HEK293 (cell line): Measurements from ENCODE around the gene CIB1.
A peak's percentile ranks its signal among the peaks of the same experiment; 100 is the strongest.

Experiments used
- GLI2 ChIP-seq: fragments of 450-650 bp; formaldehyde crosslinking; IDR thresholded peaks from 2 replicates; pipeline ENCODE4; 2017; ENCODE audit warnings: missing biosample characterization, missing genetic modification characterization, low read depth, borderline replicate concordance
- HIC1 ChIP-seq: fragments of 450-650 bp; formaldehyde crosslinking; IDR thresholded peaks from 2 replicates; pipeline ENCODE4 v1.5.1; 2016; ENCODE audit warnings: missing biosample characterization, missing genetic modification characterization
- KLF10 ChIP-seq: fragments of 450-650 bp; IDR thresholded peaks from 2 replicates; pipeline ENCODE4 v1.5.1; 2018; ENCODE audit warnings: missing biosample characterization, mild to moderate bottlenecking, missing genetic modification characterization
- KLF17 ChIP-seq: fragments of 450-650 bp; formaldehyde crosslinking; IDR thresholded peaks from 2 replicates; pipeline ENCODE4 v1.5.1; 2016; ENCODE audit warnings: missing biosample characterization, missing genetic modification characterization
- SP2 ChIP-seq: fragments of 450-650 bp; formaldehyde crosslinking; IDR thresholded peaks from 2 replicates; pipeline ENCODE4 v1.5.1; 2016; ENCODE audit warnings: missing biosample characterization, missing genetic modification characterization
- SP7 ChIP-seq: fragments of 450-650 bp; formaldehyde crosslinking; IDR thresholded peaks from 2 replicates; pipeline ENCODE4 v1.5.1; 2016; ENCODE audit warnings: missing biosample characterization, missing genetic modification characterization
- YY1 ChIP-seq: fragments of 450-650 bp; formaldehyde crosslinking; IDR thresholded peaks from 2 replicates; pipeline ENCODE4 v1.5.1; 2018; ENCODE audit warnings: missing biosample characterization, missing genetic modification characterization
- ZBTB7A ChIP-seq: fragments of 450-650 bp; formaldehyde crosslinking; IDR thresholded peaks from 2 replicates; pipeline ENCODE4 v1.5.1; 2016; ENCODE audit warnings: low read depth, missing biosample characterization, missing genetic modification characterization
- ZEB2 ChIP-seq: fragments of 450-650 bp; formaldehyde crosslinking; IDR thresholded peaks from 2 replicates; pipeline ENCODE4 v1.5.1; 2016; ENCODE audit warnings: missing biosample characterization, missing genetic modification characterization
- ZFHX2 ChIP-seq: fragments of 450-650 bp; formaldehyde crosslinking; conservative IDR thresholded peaks from 2 replicates; pipeline ENCODE4 v1.5.1; 2016; ENCODE audit warnings: missing biosample characterization, missing genetic modification characterization
- ZNF121 ChIP-seq: fragments of 450-650 bp; formaldehyde crosslinking; IDR thresholded peaks from 2 replicates; pipeline ENCODE4 v1.5.1; 2016; ENCODE audit warnings: missing biosample characterization, missing genetic modification characterization
- ZNF146 ChIP-seq: fragments of 450-650 bp; formaldehyde crosslinking; IDR thresholded peaks from 2 replicates; pipeline ENCODE4 v1.5.1; 2016; ENCODE audit warnings: missing biosample characterization, missing genetic modification characterization
- ZNF239 ChIP-seq: fragments of 450-650 bp; formaldehyde crosslinking; IDR thresholded peaks from 2 replicates; pipeline ENCODE4 v1.5.1; 2016; ENCODE audit warnings: missing biosample characterization, missing genetic modification characterization
- ZNF501 ChIP-seq: fragments of 450-650 bp; formaldehyde crosslinking; IDR thresholded peaks from 2 replicates; pipeline ENCODE4 v1.5.1; 2016; ENCODE audit warnings: missing biosample characterization, missing genetic modification characterization
- ZNF561 ChIP-seq: fragments of 450-650 bp; IDR thresholded peaks from 2 replicates; pipeline ENCODE4 v1.5.1; 2018; ENCODE audit warnings: missing biosample characterization, missing genetic modification characterization, borderline replicate concordance
- ZNF623 ChIP-seq: fragments of 450-650 bp; formaldehyde crosslinking; IDR thresholded peaks from 2 replicates; pipeline ENCODE4 v1.5.1; 2016; ENCODE audit warnings: missing biosample characterization, missing genetic modification characterization
- ZNF660 ChIP-seq: fragments of 450-650 bp; IDR thresholded peaks from 2 replicates; pipeline ENCODE4 v1.5.1; 2018; ENCODE audit warnings: missing biosample characterization, mild to moderate bottlenecking, missing genetic modification characterization
- ZNF76 ChIP-seq: fragments of 450-650 bp; formaldehyde crosslinking; IDR thresholded peaks from 2 replicates; pipeline ENCODE4; 2016; ENCODE audit warnings: low read depth, missing biosample characterization, missing genetic modification characterization, borderline replicate concordance
- ZNF768 ChIP-seq: fragments of 450-650 bp; formaldehyde crosslinking; IDR thresholded peaks from 2 replicates; pipeline ENCODE4 v1.5.1; 2018; ENCODE audit warnings: missing biosample characterization, mild to moderate bottlenecking, missing genetic modification characterization
- ZSCAN16 ChIP-seq: fragments of 450-650 bp; formaldehyde crosslinking; IDR thresholded peaks from 2 replicates; pipeline ENCODE4 v1.5.1; 2016; ENCODE audit warnings: missing biosample characterization, missing genetic modification characterization
- TF ChIP-seq, protein P1 (sequence below): fragments of 450-650 bp; formaldehyde crosslinking; conservative IDR thresholded peaks from 2 replicates; pipeline ENCODE4 v1.5.1; 2016; ENCODE audit warnings: low read depth, missing biosample characterization, missing genetic modification characterization
- TF ChIP-seq, protein P2 (sequence below): fragments of 450-650 bp; formaldehyde crosslinking; IDR thresholded peaks from 2 replicates; pipeline ENCODE4 v1.5.1; 2016; ENCODE audit warnings: missing biosample characterization, missing genetic modification characterization
- TF ChIP-seq, protein P3 (sequence below): fragments of 450-650 bp; formaldehyde crosslinking; IDR thresholded peaks from 2 replicates; pipeline ENCODE4 v1.5.1; 2016; ENCODE audit warnings: missing biosample characterization, missing genetic modification characterization

CIB1 gene

GRCh38 chr15:90184119-90184785 lies 49.5 kb downstream of the CIB1 start (continued):
- TF ChIP-seq ZSCAN16 (tag by site-specific recombination) (no peak), ZNF76 (tag by site-specific recombination) (0 out of 2 replicates have a peak, but pooled peaks have one; percentile 29), ZNF121 (tag by site-specific recombination) (peak; percentile 90; the same call in 1 of the 2 replicates), ZNF501 (tag by site-specific recombination) (peak; percentile 72), KLF10 (tag by site-specific recombination) (peak; percentile 57; the same call in 1 of the 2 replicates), KLF17 (tag by site-specific recombination) (peak; percentile 45), SP7 (peak; percentile 71), HIC1 (no peak), ZNF660 (no peak), ZFHX2 (tag by site-specific recombination) (peak; percentile 96), ZNF561 (tag by site-specific recombination) (no peak), ZEB2 (0 out of 2 replicates have a peak, but pooled peaks have one; percentile 40), ZNF146 (no peak), GLI2 (tag by site-specific recombination) (no peak), ZNF768 (tag by site-specific recombination) (peak; percentile 100; the same call in 1 of the 2 replicates), SP2 (peak; percentile 51), ZNF239 (tag by site-specific recombination) (0 out of 2 replicates have a peak, but pooled peaks have one; percentile 48), ZNF623 (tag by site-specific recombination) (peak; percentile 100), ZBTB7A (tag by site-specific recombination) (0 out of 2 replicates have a peak, but pooled peaks have one; percentile 8), YY1 (tag by site-specific recombination) (peak; percentile 27; the same call in 1 of the 2 replicates)
- TF ChIP-seq, protein P1, sequence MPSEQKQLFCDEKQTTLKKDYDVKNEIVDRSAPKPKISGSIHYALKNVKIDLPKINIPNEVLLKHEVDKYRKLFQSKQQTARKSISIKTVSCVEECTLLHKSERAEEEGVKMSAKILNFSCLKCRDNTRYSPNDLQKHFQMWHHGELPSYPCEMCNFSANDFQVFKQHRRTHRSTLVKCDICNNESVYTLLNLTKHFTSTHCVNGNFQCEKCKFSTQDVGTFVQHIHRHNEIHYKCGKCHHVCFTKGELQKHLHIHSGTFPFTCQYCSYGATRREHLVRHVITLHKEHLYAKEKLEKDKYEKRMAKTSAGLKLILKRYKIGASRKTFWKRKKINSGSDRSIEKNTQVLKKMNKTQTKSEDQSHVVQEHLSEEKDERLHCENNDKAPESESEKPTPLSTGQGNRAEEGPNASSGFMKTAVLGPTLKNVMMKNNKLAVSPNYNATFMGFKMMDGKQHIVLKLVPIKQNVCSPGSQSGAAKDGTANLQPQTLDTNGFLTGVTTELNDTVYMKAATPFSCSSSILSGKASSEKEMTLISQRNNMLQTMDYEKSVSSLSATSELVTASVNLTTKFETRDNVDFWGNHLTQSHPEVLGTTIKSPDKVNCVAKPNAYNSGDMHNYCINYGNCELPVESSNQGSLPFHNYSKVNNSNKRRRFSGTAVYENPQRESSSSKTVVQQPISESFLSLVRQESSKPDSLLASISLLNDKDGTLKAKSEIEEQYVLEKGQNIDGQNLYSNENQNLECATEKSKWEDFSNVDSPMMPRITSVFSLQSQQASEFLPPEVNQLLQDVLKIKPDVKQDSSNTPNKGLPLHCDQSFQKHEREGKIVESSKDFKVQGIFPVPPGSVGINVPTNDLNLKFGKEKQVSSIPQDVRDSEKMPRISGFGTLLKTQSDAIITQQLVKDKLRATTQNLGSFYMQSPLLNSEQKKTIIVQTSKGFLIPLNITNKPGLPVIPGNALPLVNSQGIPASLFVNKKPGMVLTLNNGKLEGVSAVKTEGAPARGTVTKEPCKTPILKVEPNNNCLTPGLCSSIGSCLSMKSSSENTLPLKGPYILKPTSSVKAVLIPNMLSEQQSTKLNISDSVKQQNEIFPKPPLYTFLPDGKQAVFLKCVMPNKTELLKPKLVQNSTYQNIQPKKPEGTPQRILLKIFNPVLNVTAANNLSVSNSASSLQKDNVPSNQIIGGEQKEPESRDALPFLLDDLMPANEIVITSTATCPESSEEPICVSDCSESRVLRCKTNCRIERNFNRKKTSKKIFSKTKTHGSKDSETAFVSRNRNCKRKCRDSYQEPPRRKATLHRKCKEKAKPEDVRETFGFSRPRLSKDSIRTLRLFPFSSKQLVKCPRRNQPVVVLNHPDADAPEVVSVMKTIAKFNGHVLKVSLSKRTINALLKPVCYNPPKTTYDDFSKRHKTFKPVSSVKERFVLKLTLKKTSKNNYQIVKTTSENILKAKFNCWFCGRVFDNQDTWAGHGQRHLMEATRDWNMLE (tag by site-specific recombination): no peak
- TF ChIP-seq, protein P2, sequence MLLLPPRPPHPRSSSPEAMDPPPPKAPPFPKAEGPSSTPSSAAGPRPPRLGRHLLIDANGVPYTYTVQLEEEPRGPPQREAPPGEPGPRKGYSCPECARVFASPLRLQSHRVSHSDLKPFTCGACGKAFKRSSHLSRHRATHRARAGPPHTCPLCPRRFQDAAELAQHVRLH (tag by site-specific recombination): peak; percentile 85
- TF ChIP-seq, protein P3, sequence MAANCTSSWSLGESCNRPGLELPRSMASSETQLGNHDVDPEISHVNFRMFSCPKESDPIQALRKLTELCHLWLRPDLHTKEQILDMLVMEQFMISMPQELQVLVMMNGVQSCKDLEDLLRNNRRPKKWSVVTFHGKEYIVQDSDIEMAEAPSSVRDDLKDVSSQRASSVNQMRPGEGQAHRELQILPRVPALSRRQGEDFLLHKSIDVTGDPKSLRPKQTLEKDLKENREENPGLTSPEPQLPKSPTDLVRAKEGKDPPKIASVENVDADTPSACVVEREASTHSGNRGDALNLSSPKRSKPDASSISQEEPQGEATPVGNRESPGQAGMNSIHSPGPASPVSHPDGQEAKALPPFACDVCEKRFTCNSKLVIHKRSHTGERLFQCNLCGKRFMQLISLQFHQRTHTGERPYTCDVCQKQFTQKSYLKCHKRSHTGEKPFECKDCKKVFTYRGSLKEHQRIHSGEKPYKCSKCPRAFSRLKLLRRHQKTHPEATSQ: peak; percentile 70; the same call in 1 of the 2 replicates
